Mucosa of descending colon (tissue), 3 donors: ENCODE data around the gene CHPF. TPM values are rescaled to one million over a fixed set of nuclear protein-coding genes. Genes with fewer than 3 reads are reported as not detected.
A peak's percentile ranks its signal among the peaks of the same experiment; 100 is the strongest.

Experiments used
- ATAC-seq: fragments of 200-7000 bp; cut with Tn5 transposase; one replicate; pipeline ENCODE4 v1.9.1; 2020; ENCODE audit warnings: mild to moderate bottlenecking, moderate library complexity
- DNase-seq, 3 donors: peaks; one replicate each; pipeline ENCODE4 v3.0.0-alpha.2; 2020
- H3K36me3 ChIP-seq: fragments of 200-600 bp; one replicate; pipeline ENCODE4 v1.8.0; 2021; ENCODE audit warnings: low read depth, mild to moderate bottlenecking
- H3K4me1 ChIP-seq: fragments of 200-600 bp; one replicate; pipeline ENCODE4 v1.8.0; 2021; ENCODE audit warnings: low read depth, mild to moderate bottlenecking
- H3K4me3 ChIP-seq: fragments of 200-600 bp; one replicate; pipeline ENCODE4 v1.8.0; 2021; ENCODE audit warnings: mild to moderate bottlenecking
- H3K9me3 ChIP-seq: fragments of 200-600 bp; one replicate; pipeline ENCODE4 v1.8.0; 2021; ENCODE audit warnings: mild to moderate bottlenecking
- CTCF ChIP-seq: fragments of 200-600 bp; IDR thresholded peaks from one replicate; pipeline ENCODE4 v1.8.0; 2022; ENCODE audit warnings: antibody characterized with exemption, mild to moderate bottlenecking
- intact Hi-C, 2 donors: fragments of 100-400 bp; cut with DNase I in 1 of 2; cut with micrococcal nuclease in 1 of 2; formaldehyde crosslinking; loops; one replicate each; pipeline versions ENCODE4 v1.11.0 to v1.11.1; 2022; cut with DNase I, micrococcal nuclease
- total RNA-seq, 3 donors: library from RNA; stranded (reverse); fragmentation: NEBNext Ultra II Directional in 2 of 3; extraction: Animal tissue kit (Norgen Biotek cat#: 25700) in 2 of 3; gene quantifications; one replicate each; pipeline versions ENCODE4 v1.2.1 to v1.2.4, GENCODE V29; 2021 to 2023
- donor health status: DM: no; HTN: no; CAD: no; lungs with moderate emphysema.
- donor health status: DM: no; HTN: no; CAD: no.
- donor health status: DM: no; HTN: yes; CAD: no.

Gene CHPF
- total RNA-seq, 3 donors from 2014 or later, result 19.4 to 25.9 (median 20.5) TPM

- no peaks in the 10 kb centered on the region for H3K9me3 ChIP-seq
- peaks cover 13% of the 10 kb centered on the region for H3K4me1 ChIP-seq
- TF ChIP-seq CTCF, result no peak
- ATAC-seq (no peak), DNase-seq (peak in 1 of 3 donors; percentile 16)
- intact Hi-C loops, result no loop called here
- no peak overlapping the region for H3K4me3 ChIP-seq
- no peaks in the 10 kb centered on the region for H3K36me3 ChIP-seq
These were observed 12.3 kb upstream of the CHPF start for GRCh38 chr2:219555956-219556355.

GRCh38 chr2:219554350-219554749 lies 10.7 kb upstream of the CHPF start:
- Histone ChIP-seq H3K9me3 (no peaks in the 10 kb centered on the region), H3K4me1 (peaks cover 13% of the 10 kb centered on the region), H3K36me3 (no peaks in the 10 kb centered on the region), H3K4me3 (no peak overlapping the region)
- intact Hi-C loops, result no loop called here
- DNase-seq, result peak in 1 of 3 donors; percentile 16
- ATAC-seq, result no peak
- TF ChIP-seq CTCF, result no peak

GRCh38 chr2:219553463-219553963 lies 9.9 kb upstream of the CHPF start:
- Histone ChIP-seq H3K9me3 (no peaks in the 10 kb centered on the region), H3K36me3 (no peaks in the 10 kb centered on the region), H3K4me1 (peaks cover 13% of the 10 kb centered on the region), H3K4me3 (no peak overlapping the region)
- DNase-seq (no peak), ATAC-seq (no peak)
- intact Hi-C loops, result no loop called here
- no peak for TF ChIP-seq CTCF

GRCh38 chr2:219553168-219553417 lies 9.5 kb upstream of the CHPF start:
- ATAC-seq, result no peak
- no peak for DNase-seq
- H3K9me3 ChIP-seq, result no peaks in the 10 kb centered on the region
- H3K4me3 ChIP-seq, result no peak overlapping the region
- H3K36me3 ChIP-seq, result no peaks in the 10 kb centered on the region
- intact Hi-C loops, result no loop called here
- TF ChIP-seq CTCF, result no peak
- H3K4me1 ChIP-seq, result peaks cover 13% of the 10 kb centered on the region

GRCh38 chr2:219552382-219553167 lies 9.0 kb upstream of the CHPF start:
- H3K4me3 ChIP-seq, result no peak overlapping the region
- no peaks in the 10 kb centered on the region for H3K36me3 ChIP-seq
- DNase-seq, result peak; percentile 84 to 94 (median 90)
- H3K4me1 ChIP-seq, result peaks cover 13% of the 10 kb centered on the region
- no peaks in the 10 kb centered on the region for H3K9me3 ChIP-seq
- intact Hi-C loops, result no loop called here
- TF ChIP-seq CTCF, result no peak
- peak; percentile 95 for ATAC-seq
